Stimulated activated CD4-positive, alpha-beta T cell treated with anti-CD3 and anti-CD28 coated beads, Interleukin-1b, Interleukin-23, amount 100 ng/mL, for 24 hours (primary cell): ENCODE data around the gene EFCAB5.
"Not testable (repeated sequence)": the region's sequence is repeated elsewhere in the genome, so short reads cannot be mapped to it uniquely, and the experiment has no call there.

Experiments used
- DNase-seq, 4 experiments: peaks; one replicate each; pipeline ENCODE4 v3.0.0-alpha.2; 2020; ENCODE audit warnings: low read depth in 4 of 4, low spot score in 1 of 4

The EFCAB5 gene

DNA sequence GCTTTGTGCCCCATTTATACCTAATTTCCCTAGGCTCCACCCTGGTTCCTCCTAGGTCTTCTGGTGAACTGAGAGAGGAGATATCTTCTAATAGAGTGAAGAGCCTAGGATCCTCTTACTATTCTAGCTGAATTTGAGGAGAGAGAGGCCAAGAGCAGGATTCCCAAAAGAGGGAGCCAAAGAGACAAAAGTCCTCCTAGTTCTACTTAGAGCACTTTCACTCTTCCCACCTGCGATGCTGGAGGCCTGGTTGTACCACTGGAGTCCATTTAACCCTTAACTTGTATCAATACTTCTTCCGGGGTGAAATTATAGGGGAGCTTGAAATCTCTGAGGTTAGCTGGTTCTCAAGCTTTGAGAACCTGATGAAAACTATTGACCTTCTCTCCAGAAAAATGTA, 8.1 kb upstream of the EFCAB5 start:
- DNase-seq: no peak

GRCh38 chr17:29935909-29936308, 5.5 kb upstream of the EFCAB5 start:
- not testable (repeated sequence) for DNase-seq

- DNase-seq: no peak
Observed at GRCh38 chr17:29936724-29937123, 4.7 kb upstream of the EFCAB5 start.

- no peak for DNase-seq
Observed at GRCh38 chr17:29945281-29945680, 3.8 kb downstream of the EFCAB5 start.

- no peak for DNase-seq
Observed at GRCh38 chr17:29948448-29949215, 7.2 kb downstream of the EFCAB5 start.

- DNase-seq: no peak
Observed at GRCh38 chr17:29949696-29950095, 8.3 kb downstream of the EFCAB5 start.

GRCh38 chr17:29954405-29954804, 13.0 kb downstream of the EFCAB5 start:
- DNase-seq: no peak

DNA sequence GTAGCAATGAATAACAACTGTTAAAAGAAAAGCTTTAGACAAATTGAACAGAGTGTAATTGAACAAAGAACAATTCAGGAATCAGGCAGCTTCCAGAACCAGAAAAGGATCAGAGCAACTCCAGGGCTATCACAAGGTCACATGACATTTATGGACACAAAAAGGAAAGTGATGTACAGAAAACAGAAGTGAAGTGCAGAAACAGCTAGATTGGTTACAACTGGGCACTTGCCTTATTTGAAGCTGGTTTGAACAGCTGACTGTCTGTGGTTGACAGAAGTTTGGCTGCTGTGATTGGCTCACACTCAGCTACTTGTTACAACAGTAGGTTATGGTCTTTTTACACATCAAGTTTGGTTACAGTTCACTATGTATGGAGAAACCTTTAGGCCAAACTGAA, 14.8 kb downstream of the EFCAB5 start:
- no peak for DNase-seq

- DNase-seq: not testable (repeated sequence)
Observed at GRCh38 chr17:29957488-29957887, 16.1 kb downstream of the EFCAB5 start.

DNA sequence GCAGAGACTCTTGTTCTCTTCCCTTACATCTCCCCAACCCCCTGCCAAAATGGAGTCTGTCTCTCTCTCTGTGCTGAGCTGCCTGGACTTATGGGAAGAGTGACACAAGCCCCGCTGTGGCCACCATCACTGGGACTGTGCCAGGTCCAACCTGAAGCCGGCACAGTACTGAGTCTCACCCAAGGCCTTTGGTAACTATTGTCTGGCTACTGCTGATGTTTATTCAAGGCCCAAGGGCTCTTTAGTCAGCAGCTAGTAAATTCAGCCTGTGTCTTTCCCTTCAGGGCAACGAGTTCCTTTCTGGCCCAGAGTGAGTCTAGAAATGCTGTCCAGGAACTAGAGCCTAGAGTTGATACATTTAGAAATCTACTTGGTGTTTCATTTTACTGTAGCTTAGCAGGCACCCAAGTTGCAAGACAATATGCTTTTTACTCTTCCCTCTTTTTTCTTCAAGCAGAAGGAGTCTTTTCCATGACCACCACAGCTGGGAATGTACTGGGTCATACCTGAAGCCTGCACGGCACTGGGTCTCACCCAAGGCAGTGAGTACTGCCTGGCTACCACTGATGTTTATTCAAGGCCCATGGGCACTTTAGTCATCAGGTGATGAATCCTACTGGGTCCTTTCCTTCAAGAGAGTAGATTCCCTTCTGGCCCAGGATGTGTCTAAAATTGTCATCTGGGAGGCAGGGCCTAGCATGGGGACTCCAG, 17.7 kb downstream of the EFCAB5 start:
- no peak for DNase-seq

- DNase-seq: no peak
Observed at GRCh38 chr17:29959658-29960337, 18.4 kb downstream of the EFCAB5 start.

DNA sequence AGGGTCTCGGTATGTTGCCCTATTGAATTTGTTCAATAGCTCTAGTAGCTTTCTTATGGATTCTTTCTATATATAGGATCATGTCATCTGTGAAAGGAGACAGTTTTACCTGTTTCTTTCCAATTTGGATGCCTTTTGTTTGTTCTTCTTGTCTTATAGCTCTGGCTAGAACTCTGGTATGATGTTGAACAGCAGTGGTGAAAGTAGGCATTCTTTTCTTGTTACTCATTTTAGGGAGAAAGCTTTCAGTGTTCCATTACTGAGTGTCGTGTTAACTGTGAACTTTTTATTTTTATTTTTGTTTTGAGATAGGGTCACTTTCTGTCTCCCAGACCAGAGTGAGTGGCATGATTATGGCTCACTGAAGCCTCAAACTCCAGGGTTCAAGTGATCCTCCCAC, 21.2 kb downstream of the EFCAB5 start:
- DNase-seq: no peak

GRCh38 chr17:29968271-29968670, 26.8 kb downstream of the EFCAB5 start:
- DNase-seq: no peak

GRCh38 chr17:29972277-29972676, 30.8 kb downstream of the EFCAB5 start:
- no peak for DNase-seq

DNA sequence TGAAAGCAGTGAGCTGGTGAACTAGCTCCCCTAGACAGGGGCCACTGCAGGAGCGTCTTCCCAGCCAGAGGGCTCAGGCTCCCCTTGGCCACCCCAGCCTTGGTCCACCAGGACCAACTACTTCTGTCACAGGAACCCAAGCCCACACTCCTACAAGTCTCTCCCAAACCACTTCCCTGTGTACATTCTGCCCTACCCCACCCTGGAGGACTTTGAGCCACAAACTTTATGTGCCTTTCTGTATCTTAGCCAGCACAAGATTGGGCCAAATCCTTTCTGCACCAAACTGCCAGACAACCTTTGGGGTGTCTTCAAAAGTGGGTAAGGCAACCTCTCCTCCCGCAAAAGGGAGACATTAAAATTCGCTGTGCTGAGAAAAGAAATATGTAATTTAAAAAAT, 31.6 kb downstream of the EFCAB5 start:
- DNase-seq: no peak

GRCh38 chr17:29977836-29978235, 36.4 kb downstream of the EFCAB5 start:
- no peak for DNase-seq

DNA sequence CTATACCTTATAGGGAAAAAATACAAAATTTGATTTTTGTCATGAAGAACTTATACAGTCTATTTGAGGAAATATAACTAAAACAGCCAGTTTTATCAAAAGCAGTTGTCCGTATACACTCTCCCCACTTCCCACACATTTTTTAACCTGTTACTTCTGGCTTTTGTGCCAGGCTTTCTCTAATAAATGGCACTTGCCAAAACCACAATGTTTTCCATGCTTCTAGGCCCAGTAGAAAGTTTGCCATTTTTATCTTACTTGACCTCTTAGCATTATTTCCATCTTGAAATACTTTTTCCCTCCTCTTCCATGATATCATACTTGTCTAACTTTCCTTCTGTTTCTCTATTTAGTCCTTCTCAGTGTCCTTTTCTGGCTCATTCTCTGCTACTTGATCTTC, 38.8 kb downstream of the EFCAB5 start:
- no peak for DNase-seq

DNA sequence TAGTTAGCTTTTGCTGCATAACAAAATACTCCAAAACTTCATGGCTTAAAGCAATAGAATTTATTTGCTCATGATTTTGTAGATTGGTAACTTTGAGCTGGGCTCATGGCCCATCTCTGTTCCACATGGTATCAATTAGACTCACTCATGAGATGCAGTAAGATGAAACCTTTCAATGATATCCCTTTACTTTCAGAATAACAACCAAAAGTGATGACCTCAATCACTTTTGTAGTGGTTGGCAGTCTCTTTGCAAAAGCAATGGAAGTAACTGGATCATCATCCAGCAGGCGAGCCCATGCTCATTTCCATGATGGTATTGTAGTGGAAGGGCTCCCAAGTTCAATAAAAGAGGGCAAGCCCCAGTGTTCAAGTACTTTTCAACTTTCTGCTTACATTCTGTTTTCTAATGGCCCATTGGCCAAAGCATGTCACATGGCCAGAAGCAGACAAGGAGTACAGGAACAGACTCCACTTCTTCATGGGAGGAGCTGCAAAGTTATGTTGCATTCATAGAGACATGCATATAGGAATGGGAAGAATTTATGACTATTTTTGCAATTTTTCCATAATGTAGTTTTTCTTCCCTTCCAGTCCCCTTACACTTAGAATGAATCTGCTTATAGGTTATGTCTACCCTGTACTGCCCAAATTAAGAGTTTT, 41.7 kb downstream of the EFCAB5 start:
- no peak for DNase-seq

GRCh38 chr17:29996458-29996857, 55.0 kb downstream of the EFCAB5 start:
- DNase-seq: no peak

GRCh38 chr17:30000001-30000754, 58.7 kb downstream of the EFCAB5 start:
- DNase-seq: no peak

- DNase-seq: no peak
Observed at GRCh38 chr17:30000755-30001257, 59.4 kb downstream of the EFCAB5 start.
